Erythroblast (primary cell): ENCODE measurements around the gene GNAO1.

Experiments
- GATA1 ChIP-seq: IDR thresholded peaks from 2 replicates; pipeline ENCODE4 v1.6.1; 2011; ENCODE audit warnings: low read depth, mild to moderate bottlenecking, control low read depth, low read length, moderate library complexity
- POLR2A ChIP-seq: IDR thresholded peaks from 2 replicates; pipeline ENCODE4 v1.6.1; 2011; ENCODE audit warnings: mild to moderate bottlenecking, low read length

- TF ChIP-seq POLR2A (no peak), GATA1 (no peak)
Measured at GRCh38 chr16:56247808-56248207, 56.5 kb downstream of the GNAO1 start.
